Ascending aorta (tissue), 2 donors: ENCODE measurements around the gene TXNDC8. TPM values are rescaled to one million over a fixed set of nuclear protein-coding genes. Genes with fewer than 3 reads are reported as not detected.

Experiments
- DNase-seq, 2 donors: peaks; one replicate each; pipeline ENCODE4 v3.0.0-alpha.2; 2019; ENCODE audit warnings: low spot score in 2 of 2
- H3K27ac ChIP-seq, 2 donors: fragments of 200-600 bp; sonication (generic); one replicate each; pipeline ENCODE4 v1.5.1; 2016 to 2017; ENCODE audit warnings: mild to moderate bottlenecking in 1 of 2
- H3K27me3 ChIP-seq: fragments of 200-600 bp; sonication (generic); one replicate; pipeline ENCODE4 v1.5.1; 2017
- H3K36me3 ChIP-seq, 2 donors: fragments of 200-600 bp; sonication (generic); one replicate each; pipeline ENCODE4 v1.5.1; 2016
- H3K4me1 ChIP-seq, 2 donors: fragments of 200-600 bp; sonication (generic); one replicate each; pipeline ENCODE4 v1.5.1; 2016 to 2017; ENCODE audit warnings: mild to moderate bottlenecking in 1 of 2
- H3K4me3 ChIP-seq, 2 donors: fragments of 200-600 bp; sonication (generic); one replicate each; pipeline ENCODE4 v1.5.1; 2016 to 2017; ENCODE audit warnings: mild to moderate bottlenecking in 1 of 2
- H3K9me3 ChIP-seq, 2 donors: fragments of 200-600 bp; sonication (generic); one replicate each; pipeline ENCODE4 v1.5.1; 2016
- intact Hi-C: fragments of 100-400 bp; cut with DNase I; formaldehyde crosslinking; loops from one replicate; pipeline ENCODE4 v1.15.1; 2023
- total RNA-seq: library from RNA; depleted of rRNA; stranded (reverse); fragments of >200 nt; gene quantifications from one replicate; pipeline ENCODE4 v1.1.0, GENCODE V29; 2016
- TF ChIP-seq, protein P1 (sequence below), 3 experiments: fragments of 200-600 bp in 2 of 3; fragments of 450-650 bp in 1 of 3; sonication (generic) in 2 of 3; IDR thresholded peaks; one replicate each; pipeline ENCODE4 v1.5.1; 2016 to 2019; ENCODE audit warnings: antibody characterized with exemption in 3 of 3, mild to moderate bottlenecking in 1 of 3, moderate library complexity in 1 of 3

Gene TXNDC8
- total RNA-seq, 1 donor from 2014 or later = not detected

DNA sequence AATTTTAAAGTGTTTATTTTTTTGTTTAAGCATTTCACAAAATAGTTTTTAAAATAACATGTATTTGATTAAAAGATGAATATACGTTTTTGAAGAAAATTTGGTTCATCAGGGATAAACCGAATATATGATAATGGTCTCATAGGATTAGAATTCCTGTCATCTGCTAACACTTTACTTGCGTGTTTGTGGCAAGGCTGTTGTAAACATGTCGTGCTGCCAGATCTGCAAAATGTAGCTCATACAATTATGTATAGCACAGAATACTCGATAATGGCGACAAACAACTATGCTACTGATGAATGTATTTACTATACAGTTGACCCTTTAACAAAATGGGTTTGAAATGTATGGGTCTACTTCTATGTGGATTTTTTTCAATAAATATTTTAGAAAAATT is 7.2 kb upstream of the TXNDC8 start:
- Histone ChIP-seq H3K36me3 (no peaks in the 10 kb centered on the region), H3K27me3 (no peaks in the 10 kb centered on the region), H3K4me1 (no peaks in the 10 kb centered on the region), H3K27ac (no peak overlapping the region), H3K9me3 (no peaks in the 10 kb centered on the region), H3K4me3 (no peak overlapping the region)
- intact Hi-C loops = no loop called here
- TF ChIP-seq, protein P1, sequence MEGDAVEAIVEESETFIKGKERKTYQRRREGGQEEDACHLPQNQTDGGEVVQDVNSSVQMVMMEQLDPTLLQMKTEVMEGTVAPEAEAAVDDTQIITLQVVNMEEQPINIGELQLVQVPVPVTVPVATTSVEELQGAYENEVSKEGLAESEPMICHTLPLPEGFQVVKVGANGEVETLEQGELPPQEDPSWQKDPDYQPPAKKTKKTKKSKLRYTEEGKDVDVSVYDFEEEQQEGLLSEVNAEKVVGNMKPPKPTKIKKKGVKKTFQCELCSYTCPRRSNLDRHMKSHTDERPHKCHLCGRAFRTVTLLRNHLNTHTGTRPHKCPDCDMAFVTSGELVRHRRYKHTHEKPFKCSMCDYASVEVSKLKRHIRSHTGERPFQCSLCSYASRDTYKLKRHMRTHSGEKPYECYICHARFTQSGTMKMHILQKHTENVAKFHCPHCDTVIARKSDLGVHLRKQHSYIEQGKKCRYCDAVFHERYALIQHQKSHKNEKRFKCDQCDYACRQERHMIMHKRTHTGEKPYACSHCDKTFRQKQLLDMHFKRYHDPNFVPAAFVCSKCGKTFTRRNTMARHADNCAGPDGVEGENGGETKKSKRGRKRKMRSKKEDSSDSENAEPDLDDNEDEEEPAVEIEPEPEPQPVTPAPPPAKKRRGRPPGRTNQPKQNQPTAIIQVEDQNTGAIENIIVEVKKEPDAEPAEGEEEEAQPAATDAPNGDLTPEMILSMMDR (IDR thresholded peaks at IDR 0.05) = no peak
- DNase-seq = no peak

DNA sequence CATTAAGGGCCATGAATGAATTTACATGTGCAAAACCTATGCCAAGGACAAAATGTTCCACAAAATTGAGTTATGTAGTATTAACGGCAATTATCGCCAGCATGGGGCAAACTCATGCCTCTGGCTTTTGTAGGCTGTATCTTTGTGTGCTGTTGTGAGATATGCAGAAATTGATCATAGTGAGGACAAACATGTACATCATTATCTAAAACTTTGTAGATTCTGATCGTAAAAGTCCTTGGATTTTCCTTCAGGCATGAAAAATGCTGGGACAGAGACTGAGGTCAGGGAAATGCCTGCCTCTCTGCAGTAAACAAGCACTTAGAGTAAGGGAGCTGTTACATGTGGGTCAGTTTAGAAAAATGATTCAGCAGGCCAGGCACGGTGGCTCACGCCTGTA is 5.9 kb upstream of the TXNDC8 start:
- no peak for DNase-seq
- Histone ChIP-seq H3K27ac (no peak overlapping the region), H3K36me3 (no peaks in the 10 kb centered on the region), H3K4me3 (no peak overlapping the region), H3K9me3 (no peaks in the 10 kb centered on the region), H3K27me3 (no peaks in the 10 kb centered on the region), H3K4me1 (no peaks in the 10 kb centered on the region)
- intact Hi-C loops = no loop called here
- TF ChIP-seq, protein P1 (IDR thresholded peaks at IDR 0.05) = no peak

DNA sequence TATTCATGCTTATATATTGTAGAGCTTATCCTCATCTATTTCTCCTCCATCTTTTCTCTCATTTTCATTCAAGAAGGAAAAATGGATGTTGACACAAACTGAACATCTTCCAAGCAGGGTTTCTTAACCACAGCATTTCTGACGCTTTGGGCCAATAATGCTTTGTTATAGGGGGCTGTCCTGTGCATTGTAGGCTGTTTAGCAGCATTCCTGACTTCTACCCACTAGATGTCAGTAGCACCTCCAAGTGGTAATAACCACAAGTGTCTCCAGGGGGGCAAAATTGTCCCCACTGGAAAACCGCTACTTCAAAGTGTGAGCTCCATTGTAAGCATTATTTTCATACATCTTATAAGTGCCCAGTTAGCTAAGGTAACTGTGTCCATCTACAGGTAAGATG is 2.6 kb upstream of the TXNDC8 start:
- Histone ChIP-seq H3K27me3 (no peaks in the 10 kb centered on the region), H3K4me3 (no peak overlapping the region), H3K27ac (no peak overlapping the region), H3K36me3 (no peaks in the 10 kb centered on the region), H3K4me1 (no peaks in the 10 kb centered on the region), H3K9me3 (no peaks in the 10 kb centered on the region)
- TF ChIP-seq, protein P1 (IDR thresholded peaks at IDR 0.05) = no peak
- DNase-seq = no peak
- intact Hi-C loops = no loop called here

DNA sequence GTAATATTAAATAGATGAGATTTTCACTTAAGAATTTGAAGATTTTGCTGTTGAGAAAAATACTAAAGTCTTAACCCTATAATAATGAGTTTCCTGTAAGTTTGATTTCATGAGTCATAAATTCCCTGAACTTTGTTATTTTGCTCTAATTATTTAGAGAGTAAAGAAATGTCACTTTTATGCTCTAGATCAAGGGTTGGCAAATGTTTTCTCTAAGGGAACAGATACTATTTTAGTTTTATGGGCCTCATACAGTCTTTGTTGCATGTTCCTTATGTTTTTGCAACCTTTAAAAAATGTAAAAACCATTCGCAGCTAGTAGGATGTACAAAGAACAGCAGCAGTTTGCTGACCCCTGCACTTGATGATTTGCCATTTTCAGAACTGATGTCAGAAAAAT is 480 bp upstream of the TXNDC8 start:
- Histone ChIP-seq H3K36me3 (no peaks in the 10 kb centered on the region), H3K27ac (no peak overlapping the region), H3K4me1 (no peaks in the 10 kb centered on the region), H3K27me3 (no peaks in the 10 kb centered on the region), H3K4me3 (no peak overlapping the region), H3K9me3 (no peaks in the 10 kb centered on the region)
- DNase-seq = no peak
- intact Hi-C loops = no loop called here
- TF ChIP-seq, protein P1 (IDR thresholded peaks at IDR 0.05) = no peak

DNA sequence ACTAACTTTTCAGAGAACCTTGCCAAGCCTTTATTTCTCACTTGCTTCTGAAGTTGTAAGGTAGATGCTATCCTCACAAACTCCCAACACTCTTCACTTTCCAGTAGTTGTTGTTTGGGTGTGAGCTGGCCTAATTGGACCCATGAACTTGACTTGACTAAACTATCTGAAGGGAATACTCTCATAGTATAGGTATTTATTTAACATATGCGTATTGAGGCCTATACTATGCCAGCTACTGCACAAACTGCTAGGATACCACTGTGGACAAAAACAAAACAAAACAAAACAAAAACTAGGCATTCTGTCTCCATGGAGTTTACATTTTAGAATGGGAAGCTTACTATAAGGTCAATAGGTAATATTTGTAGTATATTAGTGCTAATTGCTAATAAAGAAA is 1.3 kb downstream of the TXNDC8 start:
- no peaks in the 10 kb centered on the region for H3K36me3 ChIP-seq
- no peak for DNase-seq
- H3K4me1 ChIP-seq = no peaks in the 10 kb centered on the region
- intact Hi-C loops = no loop called here
- no peak overlapping the region for H3K27ac ChIP-seq
- H3K27me3 ChIP-seq = no peaks in the 10 kb centered on the region
- H3K4me3 ChIP-seq = no peak overlapping the region
- no peaks in the 10 kb centered on the region for H3K9me3 ChIP-seq
- TF ChIP-seq, protein P1 (IDR thresholded peaks at IDR 0.05) = no peak

DNA sequence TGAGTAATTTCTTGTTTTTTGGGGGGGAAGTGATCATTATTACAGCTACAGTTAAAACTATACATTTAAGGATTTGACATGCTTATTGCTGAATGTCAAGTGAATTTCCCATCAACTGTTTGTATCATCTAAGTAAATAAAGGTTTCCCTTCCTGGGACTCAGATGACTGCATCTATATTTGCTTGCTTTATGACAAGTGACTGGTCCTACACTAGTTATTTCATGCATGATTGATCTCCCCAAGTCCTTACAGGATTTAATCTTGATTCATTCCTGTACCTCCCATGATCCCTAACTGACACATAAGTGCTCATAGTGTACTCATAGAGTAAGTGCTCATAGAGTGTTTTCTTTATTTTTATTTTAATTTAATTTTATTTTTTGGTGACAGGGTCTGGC is 2.8 kb downstream of the TXNDC8 start:
- Histone ChIP-seq H3K9me3 (no peaks in the 10 kb centered on the region), H3K27me3 (no peaks in the 10 kb centered on the region), H3K4me3 (no peak overlapping the region), H3K36me3 (no peaks in the 10 kb centered on the region), H3K27ac (no peak overlapping the region), H3K4me1 (no peaks in the 10 kb centered on the region)
- DNase-seq = no peak
- intact Hi-C loops = no loop called here
- TF ChIP-seq, protein P1 (IDR thresholded peaks at IDR 0.05) = no peak
